HG03558 (cell line): ENCODE measurements around the gene LAMA5.

Source experiments
- ATAC-seq: cut with Tn5 transposase; IDR thresholded peaks from one replicate; pipeline ENCODE4 v1.9.1; 2021; ENCODE audit warnings: moderate number of reproducible peaks; ENCODE audit not compliant: unreplicated experiment; ENCODE audit errors: extremely low read depth

LAMA5 gene

GRCh38 chr20:62298577-62299249 is 68.4 kb downstream of the LAMA5 start:
- no peak for ATAC-seq

GRCh38 chr20:62297449-62298227 is 69.5 kb downstream of the LAMA5 start:
- no peak for ATAC-seq

DNA sequence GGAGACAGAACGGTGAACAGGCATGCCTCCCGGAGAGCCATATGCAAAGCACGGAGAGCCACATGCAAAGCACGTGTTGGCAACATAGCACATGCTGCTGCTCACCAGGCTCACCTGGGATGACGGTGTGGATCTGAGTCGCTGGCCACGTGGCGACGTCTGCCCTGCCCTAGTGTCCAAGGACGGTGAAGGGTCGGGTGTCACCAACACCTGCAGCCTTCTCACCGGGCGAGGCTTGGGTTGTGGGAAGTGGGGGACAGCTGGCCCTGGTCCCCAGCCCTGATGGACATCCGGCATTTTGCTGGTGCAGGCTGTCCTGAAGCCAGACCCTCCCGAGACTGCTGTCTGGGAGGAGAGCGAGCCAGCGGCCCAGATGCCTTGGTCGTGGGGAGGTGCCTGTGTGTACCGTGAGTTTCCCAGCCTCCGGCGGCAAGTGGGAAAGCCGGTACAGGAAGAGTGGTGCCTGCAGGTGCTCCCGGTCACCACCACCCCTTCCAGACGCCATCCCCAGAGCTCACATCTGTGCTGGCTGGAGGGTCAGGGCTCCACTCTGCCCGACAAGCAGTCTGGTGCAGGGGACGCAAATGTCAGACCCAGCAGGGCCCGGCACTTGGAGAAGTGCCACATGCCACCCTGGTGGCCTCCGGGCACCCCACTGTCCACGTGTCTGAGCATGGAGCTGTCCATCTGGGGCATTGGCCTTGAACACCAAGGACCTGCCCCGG is 70.2 kb downstream of the LAMA5 start:
- no peak for ATAC-seq

GRCh38 chr20:62294516-62294915 is 72.6 kb downstream of the LAMA5 start:
- no peak for ATAC-seq

DNA sequence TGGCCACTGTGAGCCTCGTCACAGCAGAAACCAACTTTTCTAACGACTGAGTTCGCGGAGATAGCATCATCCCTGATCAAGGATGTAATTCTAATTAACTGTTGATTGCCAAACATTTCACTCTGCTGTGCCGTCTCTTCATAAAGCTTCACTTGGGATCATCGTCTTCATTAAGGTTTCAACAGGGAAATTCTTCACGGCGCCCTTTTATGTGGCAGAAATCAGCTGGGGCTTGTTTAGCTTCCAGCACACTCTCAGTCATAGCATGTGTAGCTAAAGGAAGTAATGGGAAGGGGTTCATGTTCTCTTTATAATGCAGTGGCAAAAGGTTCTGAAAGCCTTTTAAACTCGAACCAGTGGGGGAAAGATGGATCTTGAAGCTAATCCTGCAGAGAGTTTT is 73.2 kb downstream of the LAMA5 start:
- no peak for ATAC-seq

DNA sequence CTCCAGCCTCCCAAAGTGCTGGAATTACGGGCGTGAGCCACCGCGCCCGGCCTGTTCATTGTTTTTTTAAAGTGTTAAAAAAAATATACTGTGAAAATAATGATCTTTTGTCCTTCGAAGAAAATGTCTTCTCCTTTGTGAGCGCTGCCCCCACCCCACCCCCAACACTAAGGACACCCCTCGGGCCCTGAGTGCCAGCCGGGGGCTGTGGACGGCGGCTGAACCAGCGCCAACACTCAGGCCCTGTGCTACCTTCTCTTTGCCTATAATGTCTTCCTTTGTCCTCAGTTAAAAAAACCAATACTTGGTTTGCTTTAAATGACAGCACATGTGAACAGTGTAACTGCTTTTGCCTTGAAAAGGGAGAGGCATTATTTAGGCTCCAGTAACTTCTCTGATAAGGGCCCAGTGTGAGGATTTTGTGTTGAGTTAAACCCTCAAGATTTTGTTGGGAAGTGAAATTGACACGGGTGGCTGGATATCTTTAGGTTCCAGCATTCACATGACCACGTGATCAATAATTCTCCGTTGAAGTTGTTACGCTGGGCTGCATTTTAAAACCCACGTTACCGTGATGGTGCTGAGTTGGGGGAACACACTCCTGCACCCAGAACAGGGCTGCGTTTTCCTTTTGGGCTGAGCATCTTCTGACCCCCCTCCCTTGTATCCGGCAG is 73.9 kb downstream of the LAMA5 start:
- no peak for ATAC-seq

GRCh38 chr20:62292108-62292507 is 75.0 kb downstream of the LAMA5 start:
- no peak for ATAC-seq

GRCh38 chr20:62291251-62292066 is 75.7 kb downstream of the LAMA5 start:
- ATAC-seq = no peak

- no peak for ATAC-seq
These were observed 77.2 kb downstream of the LAMA5 start for GRCh38 chr20:62289898-62290297.

DNA sequence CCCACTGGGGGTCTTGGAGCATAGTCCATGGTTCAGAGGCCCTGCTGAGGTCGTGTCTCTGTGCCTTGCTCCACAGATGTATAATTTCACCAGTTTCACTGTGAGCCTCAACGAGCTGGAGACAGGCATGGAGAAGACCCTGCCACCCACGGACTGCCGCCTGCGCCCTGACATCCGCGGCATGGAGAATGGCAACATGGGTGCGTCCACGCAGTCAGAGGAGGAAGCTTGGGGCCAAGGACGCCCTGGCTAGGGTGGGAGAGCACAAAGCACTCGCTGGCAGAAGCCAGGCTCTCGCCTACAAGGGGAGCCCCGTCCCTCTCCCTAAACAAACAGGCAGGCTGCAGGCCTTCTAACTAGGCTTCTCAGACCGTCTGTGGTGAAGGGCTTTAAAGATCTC is 78.0 kb downstream of the LAMA5 start:
- no peak for ATAC-seq

DNA sequence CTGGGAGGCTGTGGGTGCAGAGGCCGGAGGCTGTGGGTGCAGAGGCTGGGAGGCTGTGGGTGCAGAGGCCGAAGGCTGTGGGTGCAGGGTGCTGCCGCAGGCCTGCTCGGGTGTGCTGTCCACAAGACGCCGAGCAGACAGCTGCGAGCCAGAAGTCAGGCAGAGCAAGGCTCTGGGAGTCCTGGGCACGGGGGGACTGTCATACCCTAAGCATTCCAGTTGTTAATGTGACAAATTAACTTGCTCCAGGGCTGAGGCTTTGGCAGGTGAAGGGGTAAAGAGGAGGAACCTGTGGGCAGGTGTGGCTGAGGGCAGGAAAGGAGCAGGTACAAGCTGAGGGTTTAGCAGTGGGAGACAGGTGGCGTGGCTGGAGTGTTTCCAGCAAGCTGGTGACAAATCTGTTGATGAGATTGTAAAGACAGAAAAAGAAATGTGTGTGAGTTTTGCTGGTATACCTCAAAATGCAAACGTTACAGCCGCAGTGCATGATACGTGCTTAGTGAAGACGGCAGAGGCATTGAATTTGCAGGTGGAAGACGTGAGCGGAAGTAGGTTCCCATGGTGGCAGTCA is 78.5 kb downstream of the LAMA5 start:
- ATAC-seq = no peak

DNA sequence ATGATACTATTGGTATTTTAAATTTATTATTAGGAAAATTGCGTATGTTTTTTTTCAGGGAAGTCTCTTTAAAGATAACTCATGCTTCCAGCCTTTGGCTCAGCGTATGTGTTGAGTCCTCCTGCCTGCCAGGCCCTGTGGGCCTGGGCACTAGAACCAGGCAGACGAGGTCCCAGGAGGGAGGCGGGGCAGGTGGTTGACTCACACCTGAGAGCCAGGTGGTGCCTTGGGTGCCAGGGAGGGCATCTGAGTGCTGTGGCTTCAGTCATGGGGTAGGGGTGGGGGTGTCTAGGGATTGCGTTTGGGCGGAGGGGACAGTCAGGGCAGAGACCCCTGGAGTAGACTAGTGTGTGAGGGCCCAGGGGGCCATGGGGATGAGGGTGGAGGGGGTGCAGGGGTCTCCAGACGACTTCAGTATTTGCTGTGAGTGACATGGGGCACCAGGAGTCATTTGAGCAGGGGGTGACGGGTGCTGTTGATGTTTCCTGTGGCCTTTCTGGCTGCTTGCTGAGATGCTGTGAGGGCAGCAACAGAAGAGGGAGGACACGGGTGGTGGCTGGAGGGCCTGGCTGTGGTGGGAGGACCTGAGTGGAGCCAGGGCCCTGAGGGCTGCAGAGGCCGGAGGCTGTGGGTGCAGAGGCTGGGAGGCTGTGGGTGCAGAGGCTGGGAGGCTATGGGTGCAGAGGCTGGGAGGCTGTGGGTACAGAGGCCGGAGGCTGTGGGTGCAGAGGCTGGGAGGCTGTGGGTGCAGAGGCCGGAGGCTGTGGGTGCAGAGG is 79.2 kb downstream of the LAMA5 start:
- ATAC-seq = no peak

DNA sequence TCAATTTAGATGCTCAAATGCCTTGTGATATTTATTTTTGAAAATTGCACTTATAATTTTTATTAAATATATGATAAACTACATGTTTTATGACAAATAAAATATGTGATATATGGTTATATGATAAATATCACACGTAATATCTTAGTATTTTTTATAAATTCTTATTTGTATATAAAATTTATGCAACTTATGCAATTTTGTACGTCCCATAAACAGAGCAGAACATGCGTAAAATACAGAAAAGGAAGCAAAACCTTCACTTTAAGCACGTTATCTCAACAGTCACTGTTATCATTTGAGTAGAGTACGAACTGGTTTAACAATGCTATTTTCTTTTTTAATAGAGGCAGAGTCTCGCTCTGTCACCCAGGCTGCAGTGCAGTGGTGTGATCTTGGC is 80.0 kb downstream of the LAMA5 start:
- ATAC-seq = no peak

- no peak for ATAC-seq
These were observed 80.5 kb downstream of the LAMA5 start for GRCh38 chr20:62286493-62287064.

DNA sequence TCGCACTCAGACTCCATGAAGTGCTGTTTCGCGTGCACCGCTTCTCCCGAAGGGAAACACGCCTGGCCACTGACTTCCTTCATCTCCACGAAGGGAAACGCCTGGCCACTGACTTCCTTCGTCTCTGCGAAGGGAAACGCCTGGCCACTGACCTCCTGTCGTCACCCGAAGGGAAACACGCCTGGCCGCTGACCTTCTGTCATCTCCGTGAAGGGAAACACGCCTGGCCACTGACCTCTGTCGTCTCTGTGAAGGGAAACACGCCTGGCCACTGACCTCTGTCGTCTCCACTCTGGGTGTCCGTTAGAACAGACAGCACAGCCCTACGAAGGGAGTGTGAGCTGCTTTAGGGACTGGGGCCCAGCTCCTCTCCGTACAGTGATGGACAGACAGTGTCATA is 81.4 kb downstream of the LAMA5 start:
- no peak for ATAC-seq

DNA sequence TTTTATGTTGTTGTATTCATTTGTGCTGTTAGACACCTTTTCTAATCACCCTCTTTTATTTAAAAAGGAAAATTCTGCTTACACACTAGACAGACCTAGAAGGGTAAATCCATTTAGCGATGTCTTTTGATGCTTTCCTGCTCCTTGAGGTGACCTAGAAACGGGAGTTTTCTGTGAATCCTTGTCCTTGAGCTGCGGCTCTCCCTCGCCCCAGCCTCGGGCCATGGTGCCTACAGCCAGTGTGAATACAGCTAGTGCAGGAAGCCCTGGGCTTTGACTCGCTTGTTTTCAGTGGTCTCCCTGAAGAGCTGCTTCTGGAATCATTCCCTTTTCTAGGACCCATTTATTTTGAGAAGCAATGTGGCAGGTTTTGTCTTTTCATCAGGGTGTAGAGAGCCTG is 82.0 kb downstream of the LAMA5 start:
- ATAC-seq = no peak

DNA sequence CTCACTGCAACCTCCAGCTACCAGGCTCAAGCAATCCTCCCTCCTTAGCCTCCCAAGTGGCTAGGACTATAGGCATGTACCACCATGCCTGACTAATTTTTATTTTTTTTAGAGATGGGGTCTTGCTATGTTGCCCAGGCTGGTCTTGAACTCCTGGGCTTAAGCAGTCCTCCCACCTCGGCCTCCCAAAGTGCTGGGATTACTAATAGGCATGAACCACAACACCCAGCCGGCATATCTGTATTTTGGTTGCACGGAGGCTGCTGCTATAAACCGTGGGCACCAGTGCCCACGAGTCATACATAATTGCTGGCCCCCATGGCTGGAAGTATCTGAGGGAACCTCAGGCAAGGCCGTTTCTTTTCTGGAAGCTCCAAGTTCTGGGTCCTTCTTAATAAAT is 82.7 kb downstream of the LAMA5 start:
- ATAC-seq = no peak

- ATAC-seq = no peak
These were observed 84.1 kb downstream of the LAMA5 start for GRCh38 chr20:62282877-62283503.
